Measurements from ENCODE around the gene PLA2G7. TPM values are rescaled to one million over a fixed set of nuclear protein-coding genes. Genes with fewer than 3 reads are reported as not detected.
A peak's percentile ranks its signal among the peaks of the same experiment; 100 is the strongest.

Gene PLA2G7
- total and polyA plus RNA-seq, 5 experiments from 2014 or later: 1.9 to 2.1 TPM; not detected in 3

DNA sequence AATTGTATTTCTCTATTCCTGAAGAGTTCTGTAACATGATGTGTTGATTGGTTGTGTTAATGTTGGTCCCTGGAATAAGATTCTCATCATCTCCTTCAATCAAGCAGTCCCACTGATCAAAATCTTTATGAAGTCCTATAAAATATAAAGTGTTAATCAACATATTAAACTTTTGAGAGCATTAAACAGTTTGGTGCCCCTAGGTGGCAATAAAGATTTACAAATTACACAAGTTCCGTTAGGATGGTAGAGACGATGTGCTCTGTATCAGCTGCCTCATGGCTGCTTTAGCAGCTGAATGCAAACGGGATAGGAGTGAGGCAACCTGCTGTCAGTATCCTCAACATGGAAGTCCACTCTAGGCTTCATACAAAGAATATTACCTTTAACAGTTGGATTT, 30.6 kb downstream of the PLA2G7 start:
- Mint-ChIP-seq H3K27ac (peak overlapping the region in 1 of 10 donors; percentile 31), H3K27me3 (peaks cover 13 to 29% (median 26%) of the 10 kb centered on the region in 5 donors)
- POLR2A ChIA-PET: no interaction called here

GRCh38 chr6:46699970-46700369, 35.2 kb downstream of the PLA2G7 start:
- POLR2A ChIA-PET: interaction anchor here (0.7 kb wide), 1 partner anchor 9 kb away, joined by 9 read pairs; no protein-coding TSS in a partner anchor
- Mint-ChIP-seq H3K4me3 (no peak overlapping the region), H3K27me3 (peaks cover 10 to 37% (median 16%) of the 10 kb centered on the region in 5 donors)

More for the DNA sequence above, 30.6 kb downstream of the PLA2G7 start:
- H3K4me1 Mint-ChIP-seq: no peaks in the 10 kb centered on the region
- H3K9me3 Mint-ChIP-seq: no peaks in the 10 kb centered on the region
- no peak overlapping the region for H3K4me3 Mint-ChIP-seq
- DNase-seq (no peak), ATAC-seq (no peak)
- no peaks in the 10 kb centered on the region for H3K36me3 Mint-ChIP-seq

DNA sequence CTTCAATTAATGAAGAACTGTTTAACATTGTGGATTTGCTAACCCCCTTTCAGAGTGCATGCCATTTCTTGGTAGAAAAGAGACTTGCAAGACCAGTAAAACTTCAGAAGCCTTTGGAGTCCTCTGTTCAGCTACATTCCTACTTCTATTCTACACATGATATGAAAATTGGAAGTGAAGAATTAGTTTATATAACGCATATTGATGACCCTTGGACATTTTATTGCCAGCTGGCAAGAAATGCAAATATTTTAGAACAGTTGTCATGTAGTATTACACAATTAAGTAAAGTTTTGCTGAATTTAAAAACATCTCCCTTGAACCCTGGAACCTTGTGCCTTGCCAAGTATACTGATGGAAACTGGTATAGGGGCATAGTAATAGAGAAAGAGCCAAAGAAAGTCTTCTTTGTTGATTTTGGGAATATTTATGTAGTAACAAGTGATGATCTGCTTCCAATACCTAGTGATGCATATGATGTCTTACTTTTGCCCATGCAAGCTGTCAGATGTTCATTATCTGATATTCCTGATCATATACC, 44.2 kb downstream of the PLA2G7 start:
- Mint-ChIP-seq H3K27me3 (peaks cover 3 to 12% (median 8%) of the 10 kb centered on the region in 5 donors), H3K27ac (no peak overlapping the region), H3K4me3 (no peak overlapping the region), H3K9me3 (no peaks in the 10 kb centered on the region), H3K36me3 (no peaks in the 10 kb centered on the region), H3K4me1 (no peaks in the 10 kb centered on the region)
- POLR2A ChIA-PET: interaction anchor here (0.6 kb wide), 1 partner anchor 9 kb away, joined by 9 read pairs; no protein-coding TSS in a partner anchor
- no peak for DNase-seq
- ATAC-seq: no peak

More at GRCh38 chr6:46699970-46700369, 35.2 kb downstream of the PLA2G7 start:
- Mint-ChIP-seq H3K9me3 (peaks cover 0 to 2% (median 0%) of the 10 kb centered on the region in 9 donors), H3K36me3 (no peaks in the 10 kb centered on the region), H3K4me1 (no peaks in the 10 kb centered on the region), H3K27ac (no peak overlapping the region)
- ATAC-seq (no peak), DNase-seq (no peak)

- H3K36me3 Mint-ChIP-seq: no peaks in the 10 kb centered on the region
- POLR2A ChIA-PET: no interaction called here
- no peak overlapping the region for H3K4me3 Mint-ChIP-seq
- H3K9me3 Mint-ChIP-seq: no peaks in the 10 kb centered on the region
- no peaks in the 10 kb centered on the region for H3K4me1 Mint-ChIP-seq
- no peak for ATAC-seq
- H3K27ac Mint-ChIP-seq: no peak overlapping the region
- H3K27me3 Mint-ChIP-seq: peaks cover under 1 to 8% (median 5%) of the 10 kb centered on the region in 5 donors
- no peak for DNase-seq
Measured at GRCh38 chr6:46690141-46690755, 44.9 kb downstream of the PLA2G7 start.

GRCh38 chr6:46689657-46690056, 45.5 kb downstream of the PLA2G7 start:
- no peak for DNase-seq
- Mint-ChIP-seq H3K27ac (no peak overlapping the region), H3K9me3 (no peaks in the 10 kb centered on the region), H3K27me3 (peaks cover 0 to 11% (median 5%) of the 10 kb centered on the region in 5 donors), H3K4me1 (no peaks in the 10 kb centered on the region), H3K36me3 (no peaks in the 10 kb centered on the region), H3K4me3 (no peak overlapping the region)
- ATAC-seq: no peak
- POLR2A ChIA-PET: no interaction called here

- no peaks in the 10 kb centered on the region for H3K36me3 Mint-ChIP-seq
Measured at GRCh38 chr6:46688966-46689335, 46.2 kb downstream of the PLA2G7 start.

GRCh38 chr6:46688117-46688965, 46.8 kb downstream of the PLA2G7 start:
- no peaks in the 10 kb centered on the region for H3K36me3 Mint-ChIP-seq
- H3K4me3 Mint-ChIP-seq: no peak overlapping the region
- H3K4me1 Mint-ChIP-seq: no peaks in the 10 kb centered on the region
- POLR2A ChIA-PET: no interaction called here
- no peaks in the 10 kb centered on the region for H3K9me3 Mint-ChIP-seq
- H3K27me3 Mint-ChIP-seq: peaks cover 0 to 12% (median 3%) of the 10 kb centered on the region in 5 donors
- DNase-seq: peak in 1 of 10 donors; percentile 56
- no peak for ATAC-seq
- H3K27ac Mint-ChIP-seq: no peak overlapping the region

More at GRCh38 chr6:46688966-46689335, 46.2 kb downstream of the PLA2G7 start:
- no peak for DNase-seq
- H3K4me3 Mint-ChIP-seq: no peak overlapping the region
- ATAC-seq: no peak
- no peak overlapping the region for H3K27ac Mint-ChIP-seq
- POLR2A ChIA-PET: no interaction called here
- H3K9me3 Mint-ChIP-seq: no peaks in the 10 kb centered on the region
- peaks cover 0 to 12% (median 5%) of the 10 kb centered on the region in 5 donors for H3K27me3 Mint-ChIP-seq
- no peaks in the 10 kb centered on the region for H3K4me1 Mint-ChIP-seq

GRCh38 chr6:46687619-46688097, 47.5 kb downstream of the PLA2G7 start, which contains the start of gene TDRD6:
TSS of gene TDRD6 (plus strand) at chr6:46687885. CDS start at chr6:46688129, 244 bp downstream.
- ATAC-seq (no peak), DNase-seq (peak in 1 of 10 donors; percentile 50)
- H3K4me1 Mint-ChIP-seq: no peaks in the 10 kb centered on the region
- POLR2A ChIA-PET: no interaction called here
- H3K27me3 Mint-ChIP-seq: peaks cover 0 to 12% (median 2%) of the 10 kb centered on the region in 5 donors
- peaks cover 0 to 2% (median 0%) of the 10 kb centered on the region in 9 donors for H3K9me3 Mint-ChIP-seq
- no peak within 1 kb of the TSS for H3K4me3 Mint-ChIP-seq
- H3K27ac Mint-ChIP-seq: no peak within 1 kb of the TSS
- no peaks in the 10 kb centered on the region for H3K36me3 Mint-ChIP-seq

- H3K4me3 Mint-ChIP-seq: no peak overlapping the region
- DNase-seq (no peak), ATAC-seq (no peak)
- H3K9me3 Mint-ChIP-seq: peaks cover 0 to 4% (median 0%) of the 10 kb centered on the region in 9 donors
- POLR2A ChIA-PET: no interaction called here
- peaks cover 8 to 14% (median 12%) of the 10 kb centered on the region in 5 donors for H3K27me3 Mint-ChIP-seq
- peaks cover 0 to 2% (median 0%) of the 10 kb centered on the region in 3 donors for H3K36me3 Mint-ChIP-seq
- no peak overlapping the region for H3K27ac Mint-ChIP-seq
- H3K4me1 Mint-ChIP-seq: no peaks in the 10 kb centered on the region
Measured at GRCh38 chr6:46684771-46685170, 50.4 kb downstream of the PLA2G7 start.

DNA sequence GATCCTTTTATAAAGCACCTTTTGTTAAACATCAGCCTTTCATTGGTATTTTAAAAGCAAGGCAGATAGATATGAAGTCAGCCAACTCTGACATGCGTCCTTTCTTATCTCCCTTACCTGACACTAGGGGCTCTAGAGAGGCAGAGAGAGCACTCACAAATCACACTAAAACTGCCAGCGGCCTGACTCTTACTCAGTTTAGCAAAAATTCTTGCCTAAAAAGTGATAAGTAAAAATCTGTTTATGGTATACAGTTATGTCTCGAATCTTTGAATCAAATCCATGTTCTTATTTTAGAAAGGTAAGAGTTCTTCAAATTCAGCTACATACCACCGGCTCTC, 57.9 kb downstream of the PLA2G7 start:
- Mint-ChIP-seq H3K9me3 (peaks cover 0 to 4% (median 0%) of the 10 kb centered on the region in 9 donors), H3K36me3 (peaks cover 0 to 2% (median 0%) of the 10 kb centered on the region in 3 donors), H3K4me1 (no peaks in the 10 kb centered on the region), H3K27ac (no peak overlapping the region), H3K27me3 (peaks cover 5 to 14% (median 8%) of the 10 kb centered on the region in 5 donors), H3K4me3 (no peak overlapping the region)
- POLR2A ChIA-PET: no interaction called here
- no peak for ATAC-seq
- no peak for DNase-seq

- H3K36me3 Mint-ChIP-seq: peaks cover 0 to 2% (median 0%) of the 10 kb centered on the region in 3 donors
- ATAC-seq (no peak), DNase-seq (no peak)
- H3K27me3 Mint-ChIP-seq: peaks cover 5 to 14% (median 8%) of the 10 kb centered on the region in 5 donors
- POLR2A ChIA-PET: no interaction called here
- no peaks in the 10 kb centered on the region for H3K4me1 Mint-ChIP-seq
- peaks cover 0 to 3% (median 0%) of the 10 kb centered on the region in 9 donors for H3K9me3 Mint-ChIP-seq
- H3K4me3 Mint-ChIP-seq: no peak overlapping the region
- H3K27ac Mint-ChIP-seq: no peak overlapping the region
Measured at GRCh38 chr6:46676604-46677313, 58.4 kb downstream of the PLA2G7 start.

DNA sequence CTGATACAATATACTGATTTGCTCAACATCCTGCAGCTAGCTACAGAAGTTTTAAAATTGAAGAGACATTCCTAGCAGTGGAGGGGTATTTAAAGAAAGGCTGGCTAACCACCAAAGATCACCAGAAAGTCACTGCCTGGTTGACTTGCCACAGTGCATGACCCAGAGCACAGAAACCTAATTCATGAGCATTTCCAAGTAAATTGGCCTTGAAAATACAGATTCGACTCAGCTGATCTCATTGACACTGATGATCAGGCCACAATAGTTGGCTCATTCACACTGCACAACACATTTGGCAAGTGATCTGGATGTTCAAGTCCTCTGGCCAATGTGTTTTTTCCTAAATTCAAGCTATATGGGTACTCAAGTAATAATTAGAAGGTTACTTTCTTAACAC, 60.8 kb downstream of the PLA2G7 start:
- ATAC-seq: no peak
- Mint-ChIP-seq H3K9me3 (no peaks in the 10 kb centered on the region), H3K27ac (no peak overlapping the region), H3K27me3 (no peaks in the 10 kb centered on the region), H3K36me3 (no peaks in the 10 kb centered on the region), H3K4me3 (no peak overlapping the region), H3K4me1 (no peaks in the 10 kb centered on the region)
- POLR2A ChIA-PET: no interaction called here
- no peak for DNase-seq

Data from naive thymus-derived CD8-positive, alpha-beta T cell (primary cell).